ENCODE results near the gene ARID2. TPM values are rescaled to one million over a fixed set of nuclear protein-coding genes. Genes with fewer than 3 reads are reported as not detected.

ARID2 gene
- total and polyA plus RNA-seq, 2 experiments from 2014 or later = 26.5 to 54.9 TPM

DNA sequence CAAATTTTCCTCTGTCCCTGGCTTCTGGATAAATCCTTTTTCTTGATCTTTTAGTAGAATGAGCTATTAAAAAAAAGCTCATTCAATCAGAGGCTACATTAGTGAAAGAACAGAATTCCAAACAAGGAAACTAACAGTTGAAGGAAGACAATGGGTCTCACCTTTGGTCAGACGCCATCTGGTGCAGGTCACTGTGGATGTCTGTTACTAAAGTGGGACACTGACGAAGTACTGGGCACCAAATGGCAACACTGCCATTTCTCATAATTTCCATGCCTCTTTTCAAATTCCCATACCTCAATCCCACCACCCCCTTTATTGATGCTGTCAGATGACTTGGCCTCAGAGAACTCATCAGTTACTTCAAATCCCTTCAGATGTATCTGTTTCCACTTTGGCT is 24.5 kb upstream of the ARID2 start (continued):
- TF ChIP-seq, protein P1, sequence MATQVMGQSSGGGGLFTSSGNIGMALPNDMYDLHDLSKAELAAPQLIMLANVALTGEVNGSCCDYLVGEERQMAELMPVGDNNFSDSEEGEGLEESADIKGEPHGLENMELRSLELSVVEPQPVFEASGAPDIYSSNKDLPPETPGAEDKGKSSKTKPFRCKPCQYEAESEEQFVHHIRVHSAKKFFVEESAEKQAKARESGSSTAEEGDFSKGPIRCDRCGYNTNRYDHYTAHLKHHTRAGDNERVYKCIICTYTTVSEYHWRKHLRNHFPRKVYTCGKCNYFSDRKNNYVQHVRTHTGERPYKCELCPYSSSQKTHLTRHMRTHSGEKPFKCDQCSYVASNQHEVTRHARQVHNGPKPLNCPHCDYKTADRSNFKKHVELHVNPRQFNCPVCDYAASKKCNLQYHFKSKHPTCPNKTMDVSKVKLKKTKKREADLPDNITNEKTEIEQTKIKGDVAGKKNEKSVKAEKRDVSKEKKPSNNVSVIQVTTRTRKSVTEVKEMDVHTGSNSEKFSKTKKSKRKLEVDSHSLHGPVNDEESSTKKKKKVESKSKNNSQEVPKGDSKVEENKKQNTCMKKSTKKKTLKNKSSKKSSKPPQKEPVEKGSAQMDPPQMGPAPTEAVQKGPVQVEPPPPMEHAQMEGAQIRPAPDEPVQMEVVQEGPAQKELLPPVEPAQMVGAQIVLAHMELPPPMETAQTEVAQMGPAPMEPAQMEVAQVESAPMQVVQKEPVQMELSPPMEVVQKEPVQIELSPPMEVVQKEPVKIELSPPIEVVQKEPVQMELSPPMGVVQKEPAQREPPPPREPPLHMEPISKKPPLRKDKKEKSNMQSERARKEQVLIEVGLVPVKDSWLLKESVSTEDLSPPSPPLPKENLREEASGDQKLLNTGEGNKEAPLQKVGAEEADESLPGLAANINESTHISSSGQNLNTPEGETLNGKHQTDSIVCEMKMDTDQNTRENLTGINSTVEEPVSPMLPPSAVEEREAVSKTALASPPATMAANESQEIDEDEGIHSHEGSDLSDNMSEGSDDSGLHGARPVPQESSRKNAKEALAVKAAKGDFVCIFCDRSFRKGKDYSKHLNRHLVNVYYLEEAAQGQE (IDR thresholded peaks at IDR 0.05; ENCODE audit: unreplicated experiment) = no peak

DNA sequence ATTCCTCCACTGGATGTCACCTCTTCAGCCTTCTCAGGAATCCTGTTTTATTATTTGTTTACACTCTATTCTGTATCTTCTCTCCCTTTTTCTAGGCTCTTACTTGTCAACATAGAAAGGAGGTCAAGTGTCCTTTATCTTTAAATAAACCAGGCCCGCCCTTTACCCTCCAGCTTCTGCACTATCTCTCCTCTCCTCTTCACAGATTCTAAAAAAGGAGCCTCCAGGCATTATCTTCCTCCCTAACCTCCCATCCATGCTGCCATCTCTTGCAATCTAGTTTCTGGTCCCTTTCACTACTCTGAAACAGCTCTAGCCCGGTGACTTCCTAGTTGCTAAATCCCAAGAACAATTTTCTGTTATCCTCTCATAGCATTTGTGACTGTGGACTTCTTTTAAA is 24.1 kb upstream of the ARID2 start:
- H3K79me2 ChIP-seq (replicated peaks; ENCODE audit: insufficient read depth) = no peaks in the 10 kb centered on the region
- ATAC-seq = no peak
- H3K27me3 Mint-ChIP-seq (ENCODE audit: insufficient read depth, low read depth, poor library complexity) = no peaks in the 10 kb centered on the region

DNA sequence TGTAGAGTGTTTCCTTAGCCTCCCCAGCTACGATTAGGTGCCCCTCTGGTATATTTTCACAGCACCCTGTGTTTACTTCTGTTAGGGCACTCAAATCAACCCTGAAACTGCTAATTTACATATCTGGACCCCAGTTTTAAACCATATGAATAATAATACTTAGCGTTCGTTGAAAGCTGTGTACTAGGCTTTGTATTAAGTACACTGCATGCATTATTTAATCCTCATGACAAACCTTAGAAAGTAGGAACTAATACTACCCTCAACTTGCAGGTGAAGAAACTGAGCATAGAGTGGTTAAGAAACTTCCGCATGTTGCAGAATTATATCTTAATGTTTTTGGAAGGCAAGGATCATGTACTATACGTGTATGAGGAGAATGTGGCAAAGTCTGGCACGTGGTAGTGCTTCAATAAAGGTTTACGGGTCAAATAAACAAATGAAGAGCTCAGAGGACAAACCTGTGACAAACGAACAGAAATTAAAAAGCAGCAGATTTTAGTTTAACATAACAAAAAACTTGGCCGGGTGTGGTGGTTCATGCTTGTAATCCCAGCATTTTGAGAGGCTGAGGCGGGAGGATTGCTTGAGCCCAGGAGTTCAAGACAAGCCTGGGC is 22.2 kb upstream of the ARID2 start:
- H3K4me1 Mint-ChIP-seq = peaks cover 14% of the 10 kb centered on the region; the same call in 2 of the 3 replicates
- Histone ChIP-seq H3K4me2 (peak overlapping the region; percentile 61), H3K27ac (ENCODE audit: low read depth) (no peak overlapping the region), H3K9me2 (ENCODE audit: insufficient read depth) (peaks cover 7% of the 10 kb centered on the region; the same call in 1 of the 2 replicates), H4K20me1 (replicated peaks; ENCODE audit: insufficient read depth) (no peaks in the 10 kb centered on the region), H3K4me1 (ENCODE audit: insufficient read depth) (peaks cover 18% of the 10 kb centered on the region), H3K4me3 (no peak overlapping the region), H3K27me3 (ENCODE audit: insufficient read depth) (no peaks in the 10 kb centered on the region), H2AFZ (no peak overlapping the region), H3K36me3 (ENCODE audit: insufficient read depth) (no peaks in the 10 kb centered on the region), H3F3A (replicated peaks; ENCODE audit: low read depth) (no peaks in the 10 kb centered on the region), H3K79me2 (replicated peaks; ENCODE audit: insufficient read depth) (no peaks in the 10 kb centered on the region)
- H3K4me3 Mint-ChIP-seq = no peak overlapping the region
- H3K36me3 Mint-ChIP-seq (ENCODE audit: low read depth) = no peaks in the 10 kb centered on the region
- no peak for ATAC-seq
- no peak overlapping the region for H3K27ac Mint-ChIP-seq
- DNase-seq (ENCODE audit: low spot score) = no peak
- no peaks in the 10 kb centered on the region for H3K9me3 Mint-ChIP-seq
- H3K27me3 Mint-ChIP-seq (ENCODE audit: insufficient read depth, low read depth, poor library complexity) = no peaks in the 10 kb centered on the region
- TF ChIP-seq POLR2AphosphoS5 (IDR thresholded peaks at IDR 0.05; ENCODE audit: low read depth) (no peak), EZH2 (IDR thresholded peaks at IDR 0.05; ENCODE audit: low read depth, unreplicated experiment) (no peak)
- TF ChIP-seq, protein P2, sequence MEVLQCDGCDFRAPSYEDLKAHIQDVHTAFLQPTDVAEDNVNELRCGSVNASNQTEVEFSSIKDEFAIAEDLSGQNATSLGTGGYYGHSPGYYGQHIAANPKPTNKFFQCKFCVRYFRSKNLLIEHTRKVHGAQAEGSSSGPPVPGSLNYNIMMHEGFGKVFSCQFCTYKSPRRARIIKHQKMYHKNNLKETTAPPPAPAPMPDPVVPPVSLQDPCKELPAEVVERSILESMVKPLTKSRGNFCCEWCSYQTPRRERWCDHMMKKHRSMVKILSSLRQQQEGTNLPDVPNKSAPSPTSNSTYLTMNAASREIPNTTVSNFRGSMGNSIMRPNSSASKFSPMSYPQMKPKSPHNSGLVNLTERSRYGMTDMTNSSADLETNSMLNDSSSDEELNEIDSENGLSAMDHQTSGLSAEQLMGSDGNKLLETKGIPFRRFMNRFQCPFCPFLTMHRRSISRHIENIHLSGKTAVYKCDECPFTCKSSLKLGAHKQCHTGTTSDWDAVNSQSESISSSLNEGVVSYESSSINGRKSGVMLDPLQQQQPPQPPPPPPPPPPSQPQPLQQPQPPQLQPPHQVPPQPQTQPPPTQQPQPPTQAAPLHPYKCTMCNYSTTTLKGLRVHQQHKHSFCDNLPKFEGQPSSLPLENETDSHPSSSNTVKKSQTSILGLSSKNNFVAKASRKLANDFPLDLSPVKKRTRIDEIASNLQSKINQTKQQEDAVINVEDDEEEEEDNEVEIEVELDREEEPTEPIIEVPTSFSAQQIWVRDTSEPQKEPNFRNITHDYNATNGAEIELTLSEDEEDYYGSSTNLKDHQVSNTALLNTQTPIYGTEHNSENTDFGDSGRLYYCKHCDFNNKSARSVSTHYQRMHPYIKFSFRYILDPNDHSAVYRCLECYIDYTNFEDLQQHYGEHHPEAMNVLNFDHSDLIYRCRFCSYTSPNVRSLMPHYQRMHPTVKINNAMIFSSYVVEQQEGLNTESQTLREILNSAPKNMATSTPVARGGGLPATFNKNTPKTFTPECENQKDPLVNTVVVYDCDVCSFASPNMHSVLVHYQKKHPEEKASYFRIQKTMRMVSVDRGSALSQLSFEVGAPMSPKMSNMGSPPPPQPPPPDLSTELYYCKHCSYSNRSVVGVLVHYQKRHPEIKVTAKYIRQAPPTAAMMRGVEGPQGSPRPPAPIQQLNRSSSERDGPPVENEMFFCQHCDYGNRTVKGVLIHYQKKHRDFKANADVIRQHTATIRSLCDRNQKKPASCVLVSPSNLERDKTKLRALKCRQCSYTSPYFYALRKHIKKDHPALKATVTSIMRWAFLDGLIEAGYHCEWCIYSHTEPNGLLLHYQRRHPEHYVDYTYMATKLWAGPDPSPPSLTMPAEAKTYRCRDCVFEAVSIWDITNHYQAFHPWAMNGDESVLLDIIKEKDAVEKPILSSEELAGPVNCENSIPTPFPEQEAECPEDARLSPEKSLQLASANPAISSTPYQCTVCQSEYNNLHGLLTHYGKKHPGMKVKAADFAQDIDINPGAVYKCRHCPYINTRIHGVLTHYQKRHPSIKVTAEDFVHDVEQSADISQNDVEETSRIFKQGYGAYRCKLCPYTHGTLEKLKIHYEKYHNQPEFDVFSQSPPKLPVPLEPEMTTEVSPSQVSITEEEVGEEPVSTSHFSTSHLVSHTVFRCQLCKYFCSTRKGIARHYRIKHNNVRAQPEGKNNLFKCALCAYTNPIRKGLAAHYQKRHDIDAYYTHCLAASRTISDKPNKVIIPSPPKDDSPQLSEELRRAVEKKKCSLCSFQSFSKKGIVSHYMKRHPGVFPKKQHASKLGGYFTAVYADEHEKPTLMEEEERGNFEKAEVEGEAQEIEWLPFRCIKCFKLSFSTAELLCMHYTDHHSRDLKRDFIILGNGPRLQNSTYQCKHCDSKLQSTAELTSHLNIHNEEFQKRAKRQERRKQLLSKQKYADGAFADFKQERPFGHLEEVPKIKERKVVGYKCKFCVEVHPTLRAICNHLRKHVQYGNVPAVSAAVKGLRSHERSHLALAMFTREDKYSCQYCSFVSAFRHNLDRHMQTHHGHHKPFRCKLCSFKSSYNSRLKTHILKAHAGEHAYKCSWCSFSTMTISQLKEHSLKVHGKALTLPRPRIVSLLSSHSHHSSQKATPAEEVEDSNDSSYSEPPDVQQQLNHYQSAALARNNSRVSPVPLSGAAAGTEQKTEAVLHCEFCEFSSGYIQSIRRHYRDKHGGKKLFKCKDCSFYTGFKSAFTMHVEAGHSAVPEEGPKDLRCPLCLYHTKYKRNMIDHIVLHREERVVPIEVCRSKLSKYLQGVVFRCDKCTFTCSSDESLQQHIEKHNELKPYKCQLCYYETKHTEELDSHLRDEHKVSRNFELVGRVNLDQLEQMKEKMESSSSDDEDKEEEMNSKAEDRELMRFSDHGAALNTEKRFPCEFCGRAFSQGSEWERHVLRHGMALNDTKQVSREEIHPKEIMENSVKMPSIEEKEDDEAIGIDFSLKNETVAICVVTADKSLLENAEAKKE (CRISPR knock-in tag; IDR thresholded peaks at IDR 0.05) = no peak

More for the DNA sequence above, 24.1 kb upstream of the ARID2 start:
- Histone ChIP-seq H3K27me3 (ENCODE audit: insufficient read depth) (no peaks in the 10 kb centered on the region), H3K9me2 (ENCODE audit: insufficient read depth) (peaks cover 7% of the 10 kb centered on the region; the same call in 1 of the 2 replicates), H2AFZ (no peak overlapping the region), H3K36me3 (ENCODE audit: insufficient read depth) (no peaks in the 10 kb centered on the region), H3K4me3 (no peak overlapping the region), H3K4me2 (no peak overlapping the region), H4K20me1 (replicated peaks; ENCODE audit: insufficient read depth) (no peaks in the 10 kb centered on the region), H3K4me1 (ENCODE audit: insufficient read depth) (peaks cover 18% of the 10 kb centered on the region), H3K27ac (ENCODE audit: low read depth) (no peak overlapping the region), H3F3A (replicated peaks; ENCODE audit: low read depth) (no peaks in the 10 kb centered on the region)
- no peaks in the 10 kb centered on the region for H3K36me3 Mint-ChIP-seq (ENCODE audit: low read depth)
- peaks cover 14% of the 10 kb centered on the region; the same call in 2 of the 3 replicates for H3K4me1 Mint-ChIP-seq
- no peak overlapping the region for H3K27ac Mint-ChIP-seq
- H3K4me3 Mint-ChIP-seq = no peak overlapping the region
- DNase-seq (ENCODE audit: low spot score) = no peak
- peaks cover 3% of the 10 kb centered on the region; the same call in 1 of the 3 replicates for H3K9me3 Mint-ChIP-seq
- no peak for TF ChIP-seq POLR2AphosphoS5 (IDR thresholded peaks at IDR 0.05; ENCODE audit: low read depth)
- TF ChIP-seq, protein P3, sequence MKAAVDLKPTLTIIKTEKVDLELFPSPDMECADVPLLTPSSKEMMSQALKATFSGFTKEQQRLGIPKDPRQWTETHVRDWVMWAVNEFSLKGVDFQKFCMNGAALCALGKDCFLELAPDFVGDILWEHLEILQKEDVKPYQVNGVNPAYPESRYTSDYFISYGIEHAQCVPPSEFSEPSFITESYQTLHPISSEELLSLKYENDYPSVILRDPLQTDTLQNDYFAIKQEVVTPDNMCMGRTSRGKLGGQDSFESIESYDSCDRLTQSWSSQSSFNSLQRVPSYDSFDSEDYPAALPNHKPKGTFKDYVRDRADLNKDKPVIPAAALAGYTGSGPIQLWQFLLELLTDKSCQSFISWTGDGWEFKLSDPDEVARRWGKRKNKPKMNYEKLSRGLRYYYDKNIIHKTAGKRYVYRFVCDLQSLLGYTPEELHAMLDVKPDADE (IDR thresholded peaks at IDR 0.05) = no peak
- TF ChIP-seq ZNF331 (CRISPR knock-in tag; IDR thresholded peaks at IDR 0.05; ENCODE audit: low read depth) = no peak
